ENCODE data around the gene MRPS35.

Gene MRPS35

DNA sequence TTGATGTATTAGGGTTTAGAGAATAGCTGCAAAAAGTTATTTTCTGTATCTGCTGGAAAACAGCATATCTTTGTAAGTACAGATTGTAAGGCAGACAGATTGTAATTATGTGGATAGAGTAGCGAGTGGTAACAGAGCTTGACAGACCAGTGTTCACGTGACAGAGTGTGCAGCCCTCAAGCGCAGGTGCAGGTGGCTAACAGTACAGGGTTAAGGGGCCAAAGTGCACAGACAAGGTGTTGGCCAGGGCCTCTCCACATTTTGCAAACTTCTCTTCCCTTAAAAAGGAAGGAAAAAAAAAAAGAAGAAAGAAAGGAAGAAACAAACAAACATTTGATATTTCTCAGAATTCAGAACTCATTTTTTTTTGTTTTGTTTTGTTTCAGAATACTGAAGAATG is 44.2 kb downstream of the MRPS35 start:
- TF ChIP-seq, protein P1, sequence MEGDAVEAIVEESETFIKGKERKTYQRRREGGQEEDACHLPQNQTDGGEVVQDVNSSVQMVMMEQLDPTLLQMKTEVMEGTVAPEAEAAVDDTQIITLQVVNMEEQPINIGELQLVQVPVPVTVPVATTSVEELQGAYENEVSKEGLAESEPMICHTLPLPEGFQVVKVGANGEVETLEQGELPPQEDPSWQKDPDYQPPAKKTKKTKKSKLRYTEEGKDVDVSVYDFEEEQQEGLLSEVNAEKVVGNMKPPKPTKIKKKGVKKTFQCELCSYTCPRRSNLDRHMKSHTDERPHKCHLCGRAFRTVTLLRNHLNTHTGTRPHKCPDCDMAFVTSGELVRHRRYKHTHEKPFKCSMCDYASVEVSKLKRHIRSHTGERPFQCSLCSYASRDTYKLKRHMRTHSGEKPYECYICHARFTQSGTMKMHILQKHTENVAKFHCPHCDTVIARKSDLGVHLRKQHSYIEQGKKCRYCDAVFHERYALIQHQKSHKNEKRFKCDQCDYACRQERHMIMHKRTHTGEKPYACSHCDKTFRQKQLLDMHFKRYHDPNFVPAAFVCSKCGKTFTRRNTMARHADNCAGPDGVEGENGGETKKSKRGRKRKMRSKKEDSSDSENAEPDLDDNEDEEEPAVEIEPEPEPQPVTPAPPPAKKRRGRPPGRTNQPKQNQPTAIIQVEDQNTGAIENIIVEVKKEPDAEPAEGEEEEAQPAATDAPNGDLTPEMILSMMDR (IDR thresholded peaks at IDR 0.05; ENCODE audit: insufficient read depth, missing control alignments) = no peak
- DNase-seq (ENCODE audit: insufficient read length, low spot score) (no peak), FAIRE-seq (no peak)

DNA sequence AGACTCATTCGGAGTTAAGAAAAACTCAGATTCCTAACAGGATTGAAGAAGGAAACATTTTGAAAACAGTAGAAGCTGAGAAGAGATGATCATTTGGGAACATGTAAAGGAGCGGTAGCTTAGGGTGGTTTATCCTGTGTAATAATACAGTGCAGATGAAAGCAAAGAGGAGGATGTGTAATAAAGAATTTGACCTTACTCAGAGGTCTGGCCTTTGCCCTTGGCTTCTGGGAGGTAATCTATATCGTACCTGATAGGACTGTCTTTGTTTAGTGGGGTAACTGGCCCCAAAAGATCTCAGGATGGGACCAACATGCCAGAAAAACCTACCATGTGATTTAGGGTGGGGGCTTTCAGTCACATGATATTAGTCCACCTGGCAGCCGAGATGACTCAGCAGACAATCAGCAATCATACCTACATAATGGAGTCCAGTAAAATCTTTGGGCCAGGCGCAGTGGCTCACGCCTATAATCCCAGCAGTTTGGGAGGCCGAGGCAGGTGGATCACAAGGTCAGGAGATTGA is 46.1 kb downstream of the MRPS35 start:
- no peak for DNase-seq (ENCODE audit: insufficient read length, low spot score)
- TF ChIP-seq, protein P1 (IDR thresholded peaks at IDR 0.05; ENCODE audit: insufficient read depth, missing control alignments) = no peak
- FAIRE-seq = no peak

DNA sequence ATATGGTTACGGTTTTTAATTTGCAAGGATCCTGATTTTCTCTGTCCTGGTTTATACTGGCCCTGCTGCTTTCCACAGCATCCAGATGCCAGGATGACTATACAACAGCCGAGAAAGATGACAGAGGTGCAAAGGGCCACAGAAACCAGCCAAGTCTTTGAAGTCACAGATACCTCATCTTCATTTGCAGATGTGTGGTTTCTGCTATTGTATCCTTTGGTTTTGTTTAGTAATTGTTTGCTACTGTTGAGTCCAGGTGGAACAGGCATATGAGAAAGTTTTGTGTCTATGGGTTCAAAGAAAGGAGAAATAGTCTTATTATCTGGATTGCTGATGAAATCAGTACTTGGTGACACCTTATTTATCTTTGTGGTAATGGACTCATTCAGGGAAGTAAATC is 52.1 kb downstream of the MRPS35 start:
- TF ChIP-seq, protein P1 (IDR thresholded peaks at IDR 0.05; ENCODE audit: insufficient read depth, missing control alignments) = no peak
- DNase-seq (ENCODE audit: insufficient read length, low spot score) = no peak
- FAIRE-seq = peak; percentile 21

DNA sequence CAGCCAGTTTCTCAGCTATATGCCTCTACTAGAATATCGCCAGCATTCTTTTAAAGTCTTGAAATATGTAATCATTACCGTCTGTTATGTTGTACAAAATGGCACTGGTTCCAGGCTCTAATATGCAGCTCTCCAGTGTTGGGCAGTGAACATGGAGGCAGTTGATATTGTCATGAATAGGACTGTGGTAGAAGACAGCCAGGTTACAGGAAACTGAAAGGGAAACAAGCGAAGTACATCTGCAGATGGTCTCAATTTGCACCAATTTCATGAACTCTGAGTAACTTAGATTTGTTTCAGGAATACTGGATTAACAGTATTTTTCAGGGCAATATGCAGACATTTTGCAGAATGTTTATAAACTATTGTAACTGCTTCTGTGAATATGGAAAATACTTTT is 56.0 kb downstream of the MRPS35 start:
- no peak for DNase-seq (ENCODE audit: insufficient read length, low spot score)
- no peak for FAIRE-seq
- TF ChIP-seq, protein P1 (IDR thresholded peaks at IDR 0.05; ENCODE audit: insufficient read depth, missing control alignments) = no peak

DNA sequence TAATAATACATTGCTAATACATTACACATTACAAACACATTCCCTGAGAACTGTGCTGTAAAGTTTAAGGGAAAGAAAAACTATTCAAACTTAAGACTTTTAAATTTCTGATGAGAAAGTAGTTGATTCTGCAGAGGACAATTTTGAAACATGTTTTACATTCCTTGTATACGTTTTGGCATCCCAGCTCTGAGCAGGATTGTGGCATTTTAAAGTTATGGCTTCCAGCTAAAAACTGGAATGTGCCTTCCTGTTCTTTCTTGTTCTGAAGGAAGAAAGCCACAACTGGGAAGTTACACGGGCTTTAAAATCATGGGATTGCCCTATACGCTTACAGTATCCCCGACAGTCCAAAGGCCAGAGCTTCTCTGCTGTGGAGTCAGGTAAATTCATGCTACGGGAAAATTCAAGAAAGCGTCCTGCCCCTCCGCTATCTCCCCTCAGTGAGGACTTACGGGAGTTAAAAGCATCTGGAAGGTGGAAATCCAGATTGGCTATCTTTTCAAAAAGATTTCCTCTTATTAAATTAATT is 58.6 kb downstream of the MRPS35 start:
- DNase-seq (ENCODE audit: insufficient read length, low spot score) (no peak), FAIRE-seq (no peak)
- TF ChIP-seq, protein P1 (IDR thresholded peaks at IDR 0.05; ENCODE audit: insufficient read depth, missing control alignments) = no peak

DNA sequence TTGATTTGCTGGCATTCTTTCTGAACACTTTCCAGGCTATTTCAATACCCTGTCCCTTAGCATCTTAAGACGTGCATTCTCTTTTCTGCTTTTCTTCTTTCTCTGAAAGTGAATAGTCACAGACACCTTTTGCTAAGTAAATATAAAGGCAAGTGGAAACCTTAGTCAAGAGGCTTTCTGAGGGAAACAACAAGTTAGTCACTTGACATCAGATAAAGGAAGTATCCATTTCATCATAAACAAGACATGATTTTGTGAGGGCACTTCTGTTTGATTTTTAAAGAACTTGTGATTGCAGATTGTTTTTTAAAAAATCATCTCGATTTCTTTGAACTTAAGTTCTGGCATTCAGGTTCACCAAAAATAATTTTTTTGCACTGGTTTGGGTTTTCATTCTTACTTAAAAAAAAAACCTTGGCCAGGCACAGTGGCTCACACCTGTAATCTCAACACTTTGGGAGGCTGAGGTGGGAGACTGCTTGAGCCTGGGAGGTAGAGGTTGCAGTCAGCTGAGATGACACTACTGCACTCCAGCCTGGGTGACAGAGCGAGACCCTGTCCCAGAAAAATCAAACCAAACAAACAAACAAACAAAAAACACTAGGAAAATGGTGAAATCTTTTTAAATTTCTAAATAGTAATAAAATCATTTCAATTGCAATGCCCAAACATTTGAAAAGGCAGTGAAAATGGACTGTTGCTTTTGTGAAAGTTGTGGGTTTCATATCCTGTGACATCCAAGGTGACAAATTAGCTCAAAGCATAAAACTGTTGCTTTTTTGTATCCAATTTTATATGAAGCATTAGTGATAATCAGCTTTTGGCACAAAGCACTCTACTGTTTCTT is 61.1 kb downstream of the MRPS35 start:
- no peak for FAIRE-seq
- DNase-seq (ENCODE audit: insufficient read length, low spot score) = no peak
- TF ChIP-seq, protein P1 (IDR thresholded peaks at IDR 0.05; ENCODE audit: insufficient read depth, missing control alignments) = no peak
